Mucosa of descending colon (tissue), 3 donors: ENCODE measurements around the gene MICAL3. TPM values are rescaled to one million over a fixed set of nuclear protein-coding genes. Genes with fewer than 3 reads are reported as not detected.
"Not testable (repeated sequence)": the region's sequence is repeated elsewhere in the genome, so short reads cannot be mapped to it uniquely, and the experiment has no call there.

Experiments
- ATAC-seq: fragments of 200-7000 bp; cut with Tn5 transposase; one replicate; pipeline ENCODE4 v1.9.1; 2020; ENCODE audit warnings: mild to moderate bottlenecking, moderate library complexity
- DNase-seq, 3 donors: peaks; one replicate each; pipeline ENCODE4 v3.0.0-alpha.2; 2020
- H3K36me3 ChIP-seq: fragments of 200-600 bp; one replicate; pipeline ENCODE4 v1.8.0; 2021; ENCODE audit warnings: low read depth, mild to moderate bottlenecking
- H3K4me1 ChIP-seq: fragments of 200-600 bp; one replicate; pipeline ENCODE4 v1.8.0; 2021; ENCODE audit warnings: low read depth, mild to moderate bottlenecking
- H3K4me3 ChIP-seq: fragments of 200-600 bp; one replicate; pipeline ENCODE4 v1.8.0; 2021; ENCODE audit warnings: mild to moderate bottlenecking
- H3K9me3 ChIP-seq: fragments of 200-600 bp; one replicate; pipeline ENCODE4 v1.8.0; 2021; ENCODE audit warnings: mild to moderate bottlenecking
- CTCF ChIP-seq: fragments of 200-600 bp; IDR thresholded peaks from one replicate; pipeline ENCODE4 v1.8.0; 2022; ENCODE audit warnings: antibody characterized with exemption, mild to moderate bottlenecking
- intact Hi-C, 2 donors: fragments of 100-400 bp; cut with DNase I in 1 of 2; cut with micrococcal nuclease in 1 of 2; formaldehyde crosslinking; loops; one replicate each; pipeline versions ENCODE4 v1.11.0 to v1.11.1; 2022; cut with DNase I, micrococcal nuclease
- total RNA-seq, 3 donors: library from RNA; stranded (reverse); fragmentation: NEBNext Ultra II Directional in 2 of 3; extraction: Animal tissue kit (Norgen Biotek cat#: 25700) in 2 of 3; gene quantifications; one replicate each; pipeline versions ENCODE4 v1.2.1 to v1.2.4, GENCODE V29; 2021 to 2023
- donor health status: DM: no; HTN: no; CAD: no; lungs with moderate emphysema.
- donor health status: DM: no; HTN: no; CAD: no.
- donor health status: DM: no; HTN: yes; CAD: no.

MICAL3 gene
- total RNA-seq, 3 donors from 2014 or later, result 75.8 to 135 (median 129) TPM

GRCh38 chr22:18000441-18001039 lies 23.8 kb downstream of the MICAL3 start:
- Histone ChIP-seq H3K9me3 (no peaks in the 10 kb centered on the region), H3K36me3 (no peaks in the 10 kb centered on the region), H3K4me1 (peaks cover 14% of the 10 kb centered on the region), H3K4me3 (peak overlapping the region; percentile 81)
- DNase-seq (peak in 2 of 3 donors; percentile 30 to 56), ATAC-seq (peak; percentile 10)
- TF ChIP-seq CTCF, result no peak
- intact Hi-C loops, result no loop called here

GRCh38 chr22:17999851-18000250 lies 24.5 kb downstream of the MICAL3 start:
- TF ChIP-seq CTCF, result no peak
- Histone ChIP-seq H3K9me3 (no peaks in the 10 kb centered on the region), H3K4me3 (no peak overlapping the region), H3K36me3 (no peaks in the 10 kb centered on the region), H3K4me1 (peaks cover 14% of the 10 kb centered on the region)
- ATAC-seq, result no peak
- no peak for DNase-seq
- intact Hi-C loops, result no loop called here

GRCh38 chr22:17998913-17999312 lies 25.4 kb downstream of the MICAL3 start:
- no peaks in the 10 kb centered on the region for H3K9me3 ChIP-seq
- peaks cover 14% of the 10 kb centered on the region for H3K4me1 ChIP-seq
- no peak for TF ChIP-seq CTCF
- ATAC-seq, result no peak
- H3K36me3 ChIP-seq, result no peaks in the 10 kb centered on the region
- no peak for DNase-seq
- no peak overlapping the region for H3K4me3 ChIP-seq
- intact Hi-C loops, result no loop called here

DNA sequence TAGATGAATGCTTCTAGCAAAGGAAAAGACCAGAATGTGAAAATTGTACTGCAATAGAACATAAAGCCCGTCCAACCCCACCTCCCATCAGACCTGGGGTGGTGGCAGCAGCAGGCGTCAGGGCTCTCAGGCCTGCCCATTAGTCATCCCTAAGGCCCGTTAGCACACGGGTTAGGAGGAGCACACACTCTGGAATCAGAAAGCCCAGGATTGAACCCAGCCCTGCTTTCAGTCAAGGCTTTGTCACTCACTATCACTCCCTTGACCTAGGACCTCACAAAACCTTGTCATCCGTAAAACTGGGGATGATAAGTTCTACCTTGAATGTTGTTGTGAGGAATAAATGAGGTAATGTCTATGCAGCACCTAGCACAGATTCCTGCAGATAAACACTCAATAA lies 26.9 kb downstream of the MICAL3 start:
- TF ChIP-seq CTCF, result no peak
- intact Hi-C loops, result no loop called here
- Histone ChIP-seq H3K9me3 (no peaks in the 10 kb centered on the region), H3K4me3 (no peak overlapping the region), H3K4me1 (peaks cover 22% of the 10 kb centered on the region), H3K36me3 (no peaks in the 10 kb centered on the region)
- ATAC-seq, result no peak
- DNase-seq, result no peak

- H3K36me3 ChIP-seq, H3K9me3 ChIP-seq, ATAC-seq, intact Hi-C loops, DNase-seq, H3K4me3 ChIP-seq: not testable (repeated sequence)
- peaks cover 11% of the 10 kb centered on the region for H3K4me1 ChIP-seq
Observed at GRCh38 chr22:17995256-17995655, 29.1 kb downstream of the MICAL3 start.

- TF ChIP-seq CTCF, result no peak
- Histone ChIP-seq H3K9me3 (no peaks in the 10 kb centered on the region), H3K4me1 (peaks cover 8% of the 10 kb centered on the region), H3K4me3 (no peak overlapping the region), H3K36me3 (no peaks in the 10 kb centered on the region)
- no peak for DNase-seq
- peak; percentile 27 for ATAC-seq
- intact Hi-C loops, result no loop called here
Observed at GRCh38 chr22:17994424-17995108, 29.8 kb downstream of the MICAL3 start.

DNA sequence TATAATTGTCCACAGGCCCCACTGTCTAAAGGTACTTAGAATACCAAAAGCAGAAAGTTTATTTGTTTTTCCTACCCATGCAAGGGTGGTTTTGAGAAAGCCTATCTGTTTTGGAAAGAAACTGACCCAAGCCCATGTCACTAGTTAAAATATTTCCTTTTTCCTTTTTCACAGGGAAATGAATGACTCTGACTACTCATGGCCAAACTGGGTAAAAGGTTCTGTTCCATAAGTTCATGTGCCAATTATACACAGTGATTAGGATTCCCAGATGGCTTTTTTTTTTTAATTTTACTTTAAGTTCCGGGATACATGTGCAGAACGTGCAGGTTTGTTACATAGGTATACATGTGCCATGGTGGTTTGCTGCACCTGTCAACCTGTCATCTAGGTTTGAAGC lies 31.4 kb downstream of the MICAL3 start:
- H3K4me1 ChIP-seq, H3K36me3 ChIP-seq, H3K9me3 ChIP-seq, DNase-seq, intact Hi-C loops, ATAC-seq, H3K4me3 ChIP-seq: not testable (repeated sequence)

GRCh38 chr22:17991992-17992391 lies 32.4 kb downstream of the MICAL3 start:
- H3K36me3 ChIP-seq, H3K4me3 ChIP-seq, H3K4me1 ChIP-seq, DNase-seq, ATAC-seq, intact Hi-C loops, H3K9me3 ChIP-seq: not testable (repeated sequence)
